Effector CD8-positive, alpha-beta T cell (primary cell): ENCODE results near the gene PLET1.

Experiments used
- DNase-seq: peaks from one replicate; lab custom pipeline; 2025; lab: John Stamatoyannopoulos, UW

The PLET1 gene

GRCh38 chr11:112281726-112282125, 21.1 kb upstream of the PLET1 start:
- DNase-seq: no peak

- DNase-seq: peak; percentile 43
These were observed 19.8 kb upstream of the PLET1 start for GRCh38 chr11:112280268-112281126.

DNA sequence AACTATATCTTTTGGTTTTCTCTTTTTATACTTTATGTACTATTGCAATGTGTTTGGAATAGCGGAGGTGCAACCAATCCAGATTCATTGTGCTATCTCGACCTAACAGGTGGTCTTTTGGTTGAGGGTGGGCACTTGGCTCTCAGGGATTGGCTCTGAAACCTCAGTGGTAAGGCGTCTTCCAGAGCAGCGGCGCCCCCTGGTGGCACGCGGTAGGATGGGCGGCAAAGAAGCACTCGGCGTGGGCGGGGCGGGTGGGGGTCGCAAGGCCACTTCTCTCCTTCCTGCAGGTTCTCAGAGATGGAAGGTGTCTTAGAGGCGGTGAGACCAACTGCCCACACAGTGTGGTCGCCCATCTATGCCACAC, 19.2 kb upstream of the PLET1 start:
- DNase-seq: peak; percentile 70

DNA sequence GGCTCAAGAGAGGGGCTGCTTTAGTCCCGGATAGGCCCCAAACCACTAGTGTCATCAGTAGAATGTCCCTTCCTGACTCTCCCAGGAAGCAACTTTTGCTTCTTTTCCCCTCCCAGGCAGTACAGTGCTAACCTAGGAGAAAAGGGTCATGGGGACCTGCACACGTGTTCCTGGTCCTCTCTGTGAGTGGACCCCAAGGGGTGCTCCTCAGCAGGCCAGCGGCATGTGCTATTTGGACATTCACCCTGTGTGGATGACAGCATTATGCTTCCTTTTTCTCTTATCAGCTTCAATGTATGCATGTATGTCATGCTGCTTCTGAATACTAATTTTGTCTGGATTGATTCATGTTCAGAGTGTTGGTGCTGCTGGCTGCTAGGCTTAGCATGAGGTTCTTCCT, 18.1 kb upstream of the PLET1 start:
- no peak for DNase-seq

DNA sequence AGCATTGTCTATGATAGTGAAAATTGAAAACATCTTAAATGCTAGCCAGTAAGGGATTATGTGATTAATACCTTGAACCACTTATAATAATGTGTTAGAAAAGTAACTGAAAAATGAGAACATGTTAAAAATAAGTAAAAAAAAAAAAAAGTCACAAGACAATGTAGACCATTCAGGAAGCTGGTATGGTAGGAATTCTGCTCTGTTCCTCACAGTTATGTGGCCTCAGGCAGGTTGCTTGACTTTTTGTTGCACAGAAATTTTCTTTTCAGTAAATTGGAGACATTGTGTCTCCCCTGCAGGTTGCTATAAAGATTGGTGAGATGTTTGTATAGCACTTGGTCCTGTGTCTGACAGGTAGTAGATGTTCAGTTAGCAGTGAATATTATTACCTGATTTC, 17.3 kb upstream of the PLET1 start:
- DNase-seq: no peak

- no peak for DNase-seq
These were observed 16.4 kb upstream of the PLET1 start for GRCh38 chr11:112277029-112277428.

GRCh38 chr11:112274007-112274783, 13.5 kb upstream of the PLET1 start:
- no peak for DNase-seq

- DNase-seq: no peak
These were observed 12.4 kb upstream of the PLET1 start for GRCh38 chr11:112273066-112273465.

GRCh38 chr11:112271242-112271641, 10.6 kb upstream of the PLET1 start:
- no peak for DNase-seq

DNA sequence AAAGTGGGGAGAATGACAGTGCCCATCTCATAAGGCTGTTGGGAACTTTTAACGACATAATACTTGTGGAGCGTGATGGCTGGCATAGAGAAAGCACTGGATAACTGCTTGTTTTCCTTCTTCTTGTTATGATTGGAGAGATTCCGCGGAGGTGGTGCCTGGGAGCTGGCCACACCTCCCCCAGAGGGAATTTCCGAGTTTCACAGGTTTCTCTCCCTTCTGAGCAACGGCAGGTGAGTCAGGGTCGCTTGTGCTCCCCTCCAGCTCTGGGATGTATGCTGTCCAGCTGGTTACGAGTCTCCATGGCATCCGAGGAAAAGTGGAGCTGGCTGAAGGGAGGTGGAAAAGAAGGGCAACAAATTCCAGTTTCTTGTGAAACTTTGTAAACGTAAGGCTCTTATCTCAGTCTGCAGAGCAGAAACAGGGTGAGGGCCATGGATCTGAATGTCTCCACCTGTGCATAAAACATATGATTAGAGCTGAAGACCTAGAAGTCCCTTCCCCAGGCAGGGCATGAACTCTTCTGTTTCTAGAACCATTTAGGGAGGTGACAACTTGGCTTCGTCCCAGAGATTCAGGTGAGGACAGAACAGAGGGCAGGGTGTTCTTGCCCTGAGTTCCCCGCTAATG, 10.0 kb upstream of the PLET1 start:
- DNase-seq: no peak

GRCh38 chr11:112269139-112269538, 8.5 kb upstream of the PLET1 start:
- DNase-seq: no peak

DNA sequence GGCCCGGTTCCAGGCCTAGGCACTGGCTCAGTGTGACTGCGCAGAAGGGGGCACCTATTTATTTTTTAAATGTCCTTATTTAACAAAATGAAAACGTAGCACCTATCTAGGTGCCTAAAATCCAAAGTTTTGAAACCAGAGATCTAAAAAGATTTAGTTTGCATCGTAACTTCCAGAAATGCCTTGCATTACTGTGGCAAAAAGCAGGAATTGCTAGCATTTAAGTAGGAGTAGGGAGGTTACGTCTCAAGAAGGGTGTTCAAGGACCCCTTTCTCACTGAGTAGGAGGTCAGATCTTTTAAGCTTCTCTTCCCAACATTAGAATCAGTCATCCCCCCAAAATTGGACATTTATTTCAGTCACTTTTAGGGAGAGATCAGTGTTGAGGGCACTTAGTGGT, 7.7 kb upstream of the PLET1 start:
- DNase-seq: no peak

- no peak for DNase-seq
These were observed 6.5 kb upstream of the PLET1 start for GRCh38 chr11:112267188-112267591.

DNA sequence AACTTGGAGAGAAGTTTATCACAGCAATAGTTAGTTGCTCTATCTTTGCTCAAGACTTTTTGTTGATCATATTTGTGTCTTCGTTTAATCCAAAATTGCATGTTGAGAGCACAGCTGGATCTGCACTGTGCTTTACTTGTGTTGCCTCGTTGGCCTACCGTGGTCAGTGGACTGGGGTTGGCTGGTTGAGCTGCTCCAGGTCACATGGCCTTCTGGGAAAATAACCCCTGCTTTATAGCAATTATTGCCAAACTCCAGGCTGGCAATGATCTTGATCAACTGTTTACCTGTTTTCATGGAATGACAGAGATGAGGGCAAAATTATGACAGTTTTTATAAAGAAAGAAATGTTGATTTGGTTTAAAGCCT, 5.7 kb upstream of the PLET1 start:
- DNase-seq: no peak

GRCh38 chr11:112265659-112266409, 5.2 kb upstream of the PLET1 start:
- no peak for DNase-seq

DNA sequence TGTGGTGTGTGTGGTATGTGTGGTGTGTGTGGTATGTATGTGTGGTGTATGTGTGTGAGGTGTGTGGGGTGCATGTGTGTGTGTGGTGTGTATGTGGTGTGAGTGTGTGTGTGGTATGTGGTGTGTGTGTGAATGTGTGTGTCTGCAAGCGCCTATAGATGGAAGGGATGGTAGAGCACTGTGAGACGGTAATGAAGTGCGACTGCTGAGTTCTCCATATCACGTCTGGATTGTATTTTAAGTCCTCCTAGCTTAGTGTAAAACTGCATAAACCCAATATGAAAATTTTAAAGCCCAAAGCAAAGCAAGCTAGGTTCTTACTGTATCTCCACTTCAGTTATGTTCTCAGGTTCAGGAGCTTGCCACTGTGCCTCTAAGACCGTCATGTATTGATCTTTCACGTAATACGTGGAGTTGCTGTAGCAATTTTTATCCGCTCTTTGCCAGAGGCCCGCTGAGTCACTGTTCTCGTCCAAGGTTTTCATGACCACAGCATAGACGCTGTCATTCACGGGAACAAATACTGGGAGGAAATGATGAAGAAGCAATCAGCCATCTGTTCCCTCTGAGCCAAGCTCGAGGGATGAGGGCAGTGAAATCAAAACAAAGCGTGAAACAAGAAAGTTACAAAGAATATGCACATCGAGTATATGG, 5.5 kb downstream of the PLET1 start:
- DNase-seq: no peak

DNA sequence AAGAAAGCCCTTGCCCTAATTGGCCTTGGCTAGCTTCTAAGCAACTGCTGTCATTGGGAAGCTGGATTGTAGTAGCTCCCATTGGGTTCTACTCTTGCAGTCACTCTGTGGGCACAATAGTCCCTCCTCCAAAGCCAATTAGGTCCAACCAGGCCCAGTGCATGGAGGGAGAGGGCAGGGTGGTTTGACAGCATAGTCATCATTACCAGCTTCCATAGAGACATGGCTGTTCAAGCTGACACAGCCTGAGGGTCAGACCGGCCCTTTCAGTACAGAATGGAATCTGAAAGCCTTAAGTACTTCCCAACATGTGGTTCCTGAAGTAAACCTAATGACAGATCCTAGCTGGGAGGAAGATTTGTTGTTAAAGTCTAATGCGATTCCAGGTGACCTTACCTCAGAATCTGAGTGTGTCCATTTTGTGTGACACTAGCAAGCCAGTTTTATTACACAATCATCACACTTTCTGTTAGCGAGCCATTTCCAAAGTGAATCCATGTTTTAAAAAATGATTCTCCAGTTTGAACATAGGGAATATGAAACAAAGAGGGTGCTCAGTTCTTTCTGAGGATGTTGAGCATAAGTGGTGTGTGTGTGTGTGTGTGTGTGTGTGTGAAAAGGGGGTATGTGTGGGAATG, 6.9 kb downstream of the PLET1 start:
- no peak for DNase-seq

DNA sequence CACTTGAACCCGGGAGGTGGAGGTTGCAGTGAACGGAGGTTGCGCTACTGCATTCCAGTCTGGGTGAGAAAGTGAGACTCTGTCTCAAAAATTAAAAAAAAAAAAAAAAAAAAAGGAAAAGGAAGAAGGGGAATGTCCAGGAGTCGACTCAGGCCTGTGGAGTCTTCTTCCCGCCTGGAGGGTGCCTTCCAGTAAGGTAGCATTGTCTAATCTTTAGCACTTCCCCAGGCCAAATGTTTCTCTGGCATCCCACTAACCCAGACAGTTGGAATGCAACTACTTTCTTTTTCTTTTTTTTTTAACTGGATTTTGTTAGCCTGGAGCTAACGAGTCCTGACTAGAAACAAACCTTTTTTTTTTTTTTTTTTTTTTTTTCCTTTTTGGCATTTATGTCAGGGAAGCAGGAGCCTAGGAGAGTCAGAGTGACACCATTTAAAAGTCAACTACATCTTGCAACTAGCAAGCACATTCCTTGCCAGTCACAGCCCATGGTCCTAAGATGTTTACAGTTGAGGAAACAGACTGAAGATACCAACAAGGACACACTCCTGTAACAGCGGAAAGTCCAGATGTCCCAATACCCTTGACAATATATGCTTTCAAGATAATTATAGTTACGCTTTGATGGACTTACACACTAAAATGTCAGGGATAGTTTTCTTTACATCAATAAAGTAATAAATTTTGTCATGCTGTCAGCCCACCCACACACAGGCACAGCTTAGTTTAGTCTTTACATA, 10.6 kb downstream of the PLET1 start:
- DNase-seq: no peak

DNA sequence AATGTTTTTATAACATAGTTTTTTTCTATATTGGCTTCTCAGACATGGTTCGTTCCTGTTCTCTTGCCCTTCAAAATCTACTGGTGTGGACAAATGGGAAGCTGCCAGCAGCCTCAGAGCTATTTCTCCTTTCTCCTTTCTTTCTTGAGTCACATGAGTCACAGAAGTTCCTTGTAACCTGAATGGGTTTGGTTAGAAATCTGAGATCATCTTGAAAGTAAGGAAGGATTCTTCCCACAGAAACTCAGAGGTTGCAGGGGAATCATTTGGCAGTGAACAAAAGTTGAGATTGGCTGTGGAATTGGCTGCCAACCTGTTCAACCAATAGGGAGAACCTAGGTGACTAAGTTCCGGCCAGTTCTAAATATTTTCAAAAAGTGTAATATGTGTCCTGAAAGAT, 12.5 kb downstream of the PLET1 start:
- DNase-seq: no peak

- DNase-seq: no peak
These were observed 13.5 kb downstream of the PLET1 start for GRCh38 chr11:112247201-112247600.
